Measurements from ENCODE around the gene P3H2.

P3H2 gene

DNA sequence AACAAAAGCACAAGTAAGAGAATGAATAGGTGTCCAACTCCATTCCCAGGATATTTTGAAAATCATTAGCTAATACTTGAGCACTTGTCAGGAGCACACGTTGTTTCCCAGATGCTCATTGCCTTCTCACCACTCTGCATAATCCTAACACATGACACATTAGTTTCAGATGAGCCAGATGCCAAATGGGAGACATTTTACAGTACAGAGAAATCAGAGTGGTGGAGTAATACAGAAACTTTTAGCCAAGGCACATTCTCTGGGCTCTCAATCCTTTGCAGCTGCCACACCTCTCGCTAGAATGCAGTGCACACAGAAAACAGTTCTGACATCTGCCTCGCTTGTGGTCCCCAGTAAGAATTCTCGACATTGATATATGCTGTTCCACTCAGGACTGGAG, 76.6 kb downstream of the P3H2 start:
- DNase-seq = no peak

DNA sequence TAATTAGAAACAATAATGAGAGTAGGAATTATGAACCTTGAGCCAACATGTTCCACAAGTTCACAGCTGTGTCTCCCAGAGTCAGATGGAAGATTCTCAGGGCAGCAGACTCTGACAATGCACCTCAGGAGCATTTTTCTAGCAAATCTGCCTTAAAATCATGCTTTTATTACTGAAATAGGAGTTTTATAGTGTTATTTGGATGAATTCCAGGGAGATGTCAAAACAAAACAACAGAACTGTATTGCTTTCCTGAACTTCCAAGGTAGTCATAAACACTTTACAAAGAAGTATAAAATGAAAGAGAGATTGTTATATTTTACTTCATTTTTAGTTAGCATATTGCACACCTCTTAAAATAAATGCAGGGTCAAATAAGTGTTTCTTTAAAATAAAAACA, 77.0 kb downstream of the P3H2 start:
- DNase-seq = no peak

DNA sequence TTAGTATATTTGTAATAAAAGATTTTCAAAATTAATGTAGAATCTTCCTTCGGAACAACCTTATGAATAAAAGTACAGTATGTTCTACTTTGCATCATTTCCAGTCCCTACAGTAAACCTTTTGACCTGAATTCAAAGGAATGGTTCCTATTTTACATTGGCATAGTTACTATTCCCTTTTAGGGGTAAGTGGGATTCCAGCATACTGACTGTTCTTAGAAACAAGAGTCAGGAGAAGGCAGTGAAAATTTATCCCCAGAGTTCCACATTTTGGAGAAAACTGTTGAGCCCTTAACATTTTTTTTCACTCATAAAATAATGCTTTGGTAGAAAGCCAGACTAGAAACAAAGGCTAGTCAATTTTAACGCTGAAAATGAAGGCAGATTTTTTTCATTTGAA, 78.1 kb downstream of the P3H2 start:
- DNase-seq = no peak

DNA sequence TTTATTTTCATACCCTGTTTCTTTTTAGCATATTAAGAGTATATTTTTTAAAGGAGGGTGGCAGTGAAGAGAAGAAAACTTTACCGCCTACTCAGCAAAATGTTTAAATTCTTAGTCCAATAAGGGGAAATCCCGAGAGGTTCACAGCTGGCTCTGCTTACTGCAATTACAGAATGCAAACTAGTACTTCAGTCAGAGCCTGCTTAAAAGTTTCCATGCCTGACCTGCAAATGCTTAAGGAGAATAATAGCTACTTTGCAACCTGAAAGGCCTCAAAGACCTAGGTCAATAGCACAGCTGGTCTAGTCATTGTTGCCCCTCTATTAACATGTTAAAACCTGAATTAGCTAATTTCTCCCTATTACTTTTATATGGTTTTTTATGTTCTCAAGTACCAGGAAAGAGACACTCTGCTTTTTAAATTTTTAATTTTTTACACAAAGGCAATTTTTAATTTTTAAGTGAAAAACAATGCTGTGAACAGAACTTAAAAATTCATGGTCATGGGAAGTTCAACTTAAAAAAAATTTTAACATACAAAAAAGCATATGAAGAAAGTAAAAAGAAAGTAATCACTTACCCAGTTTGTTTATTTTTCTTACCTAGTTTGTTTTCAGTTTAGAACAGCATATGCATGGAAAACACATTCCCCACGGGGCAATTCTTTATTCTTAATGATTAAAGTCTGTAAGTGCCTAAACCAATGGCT, 79.2 kb downstream of the P3H2 start:
- DNase-seq = no peak

DNA sequence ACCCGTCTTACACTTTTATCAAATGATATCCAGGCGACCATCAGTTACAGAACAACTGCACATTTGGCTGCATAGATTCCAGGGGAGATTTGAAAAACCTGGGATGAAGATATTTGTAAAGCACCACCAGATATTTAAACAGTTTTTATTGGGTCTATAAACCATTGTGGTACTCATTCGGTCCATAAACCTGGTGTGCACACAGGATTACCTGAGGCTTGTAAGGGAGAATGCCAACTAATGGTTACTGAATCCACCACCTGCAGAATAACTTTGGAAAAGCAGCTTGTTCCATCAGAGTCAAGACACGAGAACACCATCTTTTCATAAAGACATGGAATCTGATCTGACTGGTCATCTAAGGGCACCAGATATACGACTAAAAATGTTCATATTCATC, 80.6 kb downstream of the P3H2 start:
- no peak for DNase-seq

DNA sequence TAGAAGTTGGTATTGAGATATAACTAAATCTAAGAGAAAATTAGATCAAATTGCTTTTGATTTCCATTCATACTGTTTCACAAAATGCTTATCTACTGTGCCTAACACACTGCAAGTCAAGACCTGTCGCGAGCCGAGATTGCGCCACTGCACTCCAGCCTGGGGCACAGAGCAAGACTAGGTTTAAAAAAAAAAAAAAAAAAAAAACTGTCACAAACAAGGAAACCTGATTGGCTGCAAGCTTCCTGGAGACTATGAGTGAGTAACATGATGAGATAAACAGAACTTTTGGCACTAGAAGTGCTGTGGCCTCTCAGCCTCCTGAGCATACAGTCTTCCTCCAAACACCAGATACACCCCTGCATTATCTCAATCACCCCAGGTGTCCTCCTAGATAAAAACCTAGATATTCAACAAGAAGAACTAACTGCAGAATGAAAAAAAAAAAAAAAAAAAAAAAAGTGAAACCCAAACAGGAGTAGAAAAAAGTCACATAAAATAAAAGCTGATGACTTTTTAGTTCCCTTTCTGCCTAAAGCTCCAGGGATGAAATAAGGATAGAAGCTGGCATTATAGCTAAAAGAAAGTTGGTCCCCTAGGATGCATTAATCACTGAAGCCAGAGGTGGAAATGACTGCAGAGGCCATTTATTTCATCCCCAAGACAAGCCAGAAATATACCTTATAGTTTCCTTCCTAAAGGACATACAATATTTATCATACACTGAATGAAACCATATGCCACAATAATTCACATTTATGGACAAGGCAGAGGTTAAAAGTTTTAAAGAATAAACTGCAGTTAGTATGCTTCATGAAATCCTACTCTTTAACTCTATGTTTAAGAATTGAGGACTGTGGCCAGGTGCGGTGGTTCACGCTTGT, 82.4 kb downstream of the P3H2 start:
- no peak for DNase-seq

DNA sequence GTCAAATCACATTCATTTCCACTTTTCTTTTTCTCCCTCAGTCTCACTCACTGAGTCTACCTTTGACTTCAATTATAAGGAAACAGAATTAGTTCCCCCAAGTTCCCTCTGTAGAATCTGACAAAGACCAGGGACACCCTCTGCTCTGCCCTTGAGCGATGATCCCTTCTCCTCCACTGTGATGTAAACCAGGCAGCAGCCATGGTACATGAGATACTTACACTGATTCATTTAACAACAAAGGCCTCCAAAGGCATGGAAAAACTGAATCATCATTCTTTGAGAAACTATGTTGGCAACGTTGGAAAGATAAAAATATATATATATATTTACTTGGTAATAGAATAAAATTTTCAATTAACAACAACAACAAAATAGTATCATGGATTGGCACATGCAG, 84.1 kb downstream of the P3H2 start:
- no peak for DNase-seq

DNA sequence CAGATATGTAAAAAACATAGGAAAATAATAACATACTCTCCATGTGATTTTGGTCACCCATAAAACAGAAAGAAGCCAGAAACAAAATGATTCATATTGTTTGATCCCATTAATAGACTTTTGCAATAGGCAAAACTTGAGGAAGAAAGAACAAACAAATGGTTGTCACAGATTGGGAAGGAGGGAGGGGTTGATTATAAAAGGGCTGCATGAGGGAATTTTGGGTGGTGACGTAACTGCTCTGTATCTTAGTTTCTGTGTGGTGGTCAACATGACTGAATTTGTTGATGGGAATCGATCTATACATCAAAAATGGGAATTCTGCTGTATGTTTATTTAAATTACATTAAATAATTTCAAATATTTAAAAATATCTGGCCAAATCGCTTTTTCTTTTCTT, 86.3 kb downstream of the P3H2 start:
- no peak for DNase-seq

DNA sequence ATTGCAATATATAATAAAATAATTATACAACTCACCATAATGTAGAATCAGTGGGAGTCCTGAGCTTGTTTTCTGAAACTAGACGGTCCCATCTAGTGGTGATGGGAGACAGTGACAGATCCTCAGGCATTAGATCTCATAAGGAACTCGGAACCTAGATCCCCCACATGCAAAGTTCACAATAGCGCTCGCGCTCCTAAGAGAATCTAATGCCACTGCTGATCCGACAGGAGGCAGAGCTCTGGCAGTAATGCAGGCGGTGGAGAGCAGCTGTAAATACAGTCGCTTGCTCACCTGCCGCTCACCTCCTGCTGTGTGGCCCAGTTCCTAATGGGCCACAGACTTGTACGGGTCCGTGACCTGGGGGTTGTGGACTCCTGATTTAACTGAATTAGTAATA, 87.8 kb downstream of the P3H2 start:
- no peak for DNase-seq

DNA sequence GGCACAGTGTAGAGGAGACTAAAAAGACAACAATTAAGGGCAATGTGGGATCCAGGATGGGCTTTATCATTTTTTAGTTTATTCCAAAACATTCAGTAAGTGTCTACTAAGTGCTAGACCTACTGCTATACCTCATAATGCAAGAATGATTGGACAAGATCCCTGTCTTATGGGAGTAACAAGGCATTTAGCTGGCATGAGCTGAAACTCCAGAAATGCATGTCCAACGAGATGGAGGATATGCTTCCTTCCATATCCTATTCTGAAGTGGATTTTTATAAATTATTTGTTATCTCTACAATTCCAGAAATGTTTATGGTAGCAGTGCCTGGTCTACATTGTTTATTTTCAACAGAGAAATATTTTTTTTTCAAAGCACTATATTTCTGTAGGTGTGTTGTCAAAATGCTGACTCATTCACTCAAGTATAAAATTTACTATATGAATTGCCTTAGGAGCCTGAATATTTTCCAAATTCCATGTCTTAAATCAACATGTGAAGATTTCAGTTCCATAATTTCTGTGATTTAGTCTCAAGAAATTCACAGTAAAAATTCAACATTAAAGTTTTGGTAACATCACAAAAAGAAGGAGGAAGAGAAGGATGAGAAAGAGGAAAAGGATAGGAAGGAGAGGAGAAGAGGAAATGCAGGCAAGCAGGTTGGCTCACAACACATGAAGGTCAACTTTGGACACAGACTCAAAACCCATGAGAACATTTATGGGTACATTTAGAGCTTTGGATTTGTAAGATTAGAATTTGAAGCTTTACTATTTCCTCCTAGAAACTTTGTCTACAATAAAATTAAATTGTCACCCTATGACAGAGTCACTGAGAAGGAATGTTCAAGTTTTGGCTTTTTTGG, 88.6 kb downstream of the P3H2 start:
- DNase-seq = no peak

DNA sequence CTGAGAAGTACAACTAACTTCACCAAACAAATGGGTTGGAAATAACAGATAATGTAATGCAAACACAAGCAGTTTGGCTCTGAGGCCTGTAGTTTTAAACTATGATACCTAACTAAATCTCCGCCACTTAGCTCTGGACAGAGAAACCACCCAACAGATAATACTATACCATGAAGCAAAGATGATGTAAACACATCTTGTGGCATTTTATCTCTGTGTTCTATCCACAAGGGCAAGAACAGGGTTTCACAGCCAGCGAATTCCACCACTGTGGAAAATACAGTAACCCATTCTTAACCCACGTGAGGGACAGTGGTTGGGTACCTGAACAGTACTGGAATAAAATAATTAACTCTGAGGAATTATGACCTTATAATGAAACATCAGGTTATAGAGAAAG, 93.6 kb downstream of the P3H2 start:
- DNase-seq = no peak

DNA sequence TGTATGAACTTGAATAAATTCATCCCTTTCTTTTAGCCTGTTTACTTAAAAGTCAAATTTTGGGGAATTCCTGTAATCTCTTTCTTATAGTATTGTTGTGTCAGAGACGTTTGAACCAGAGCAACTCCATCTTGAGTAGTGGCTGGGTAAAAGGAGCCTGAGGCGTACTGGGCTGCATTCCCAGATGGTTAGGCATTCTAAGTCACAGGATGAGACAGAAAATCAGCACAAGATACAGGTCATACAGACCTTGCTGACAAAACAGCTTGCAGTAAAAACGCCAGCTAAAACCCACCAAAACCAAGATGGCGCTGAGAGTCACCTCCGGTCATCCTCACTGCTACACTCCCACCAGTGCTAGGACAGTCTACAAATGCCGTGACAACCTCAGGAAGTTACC, 94.5 kb downstream of the P3H2 start:
- DNase-seq = no peak

DNA sequence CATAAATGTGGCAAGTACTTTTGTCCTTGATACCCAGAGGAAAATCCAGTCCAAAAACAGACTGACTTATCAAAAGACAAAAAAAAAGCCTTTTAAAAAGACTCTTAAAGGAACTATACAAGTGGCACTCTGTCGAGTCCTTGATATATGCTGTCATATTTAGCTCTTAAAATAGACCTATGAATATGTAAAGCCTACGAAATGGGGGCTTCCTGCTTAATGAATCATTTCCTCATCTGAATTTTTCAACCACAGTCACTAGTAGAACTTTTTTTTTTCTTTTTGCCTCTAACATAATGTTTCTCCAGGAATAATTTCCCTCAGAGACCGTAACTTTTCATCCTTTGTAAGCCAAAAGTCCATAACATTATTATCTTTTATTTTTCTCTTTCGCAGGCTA, 95.8 kb downstream of the P3H2 start:
- no peak for DNase-seq

DNA sequence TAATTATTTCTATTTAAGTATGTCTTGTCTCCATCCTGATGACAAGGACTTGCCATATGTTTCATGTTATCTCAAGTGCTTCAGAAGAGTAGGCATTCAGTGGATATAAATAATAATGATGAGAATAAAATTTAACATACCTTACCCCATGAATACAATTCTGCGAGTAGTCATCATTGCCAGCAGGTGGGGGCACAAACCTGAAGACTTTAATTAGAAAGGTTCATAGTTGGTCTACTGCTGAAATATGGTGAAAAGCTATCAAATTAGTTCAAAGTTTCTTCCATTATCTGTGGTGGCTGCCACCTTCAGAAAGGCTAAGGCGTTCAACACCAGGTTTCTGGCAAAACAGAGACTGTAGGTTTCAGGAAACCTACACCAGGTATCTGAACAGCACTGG, 100.9 kb downstream of the P3H2 start:
- DNase-seq = no peak

DNA sequence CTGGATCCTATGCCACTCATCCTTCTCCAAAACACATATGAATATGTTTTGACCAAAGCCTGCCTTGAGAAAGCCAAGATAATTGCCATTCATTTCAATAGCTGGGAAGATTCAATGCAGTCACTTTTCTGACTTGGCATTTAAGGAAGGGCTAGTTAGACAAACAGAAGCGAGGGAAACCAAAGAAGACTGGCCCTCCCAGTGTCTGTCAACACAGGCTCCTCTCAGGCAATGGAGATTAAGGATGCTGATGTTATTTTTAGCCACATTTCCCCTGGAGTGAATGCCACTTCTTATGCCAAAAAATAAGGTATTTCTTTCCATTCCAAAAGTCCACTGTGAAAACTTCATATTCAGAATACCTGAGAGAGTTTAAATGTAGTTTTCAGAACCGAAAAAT, 101.7 kb downstream of the P3H2 start:
- no peak for DNase-seq

DNA sequence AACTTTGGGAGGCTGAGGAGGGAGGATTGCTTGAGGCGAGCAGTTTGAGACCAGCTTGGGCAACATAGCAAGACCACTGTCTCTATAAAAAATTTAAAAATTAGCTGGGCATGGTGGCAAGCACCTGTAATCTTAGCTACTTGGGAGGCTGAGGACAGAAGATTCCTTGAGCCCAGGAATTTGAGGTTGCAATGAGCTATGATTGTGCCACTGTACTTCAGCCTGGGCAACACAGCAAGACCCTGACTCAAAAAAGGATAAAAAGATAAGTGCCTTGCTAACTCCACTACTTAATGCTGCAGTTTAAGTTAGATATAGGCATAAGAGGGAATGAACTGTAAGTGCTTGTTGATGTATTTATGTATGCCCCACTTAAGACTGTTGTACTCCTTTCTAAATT, 102.2 kb downstream of the P3H2 start:
- no peak for DNase-seq

DNA sequence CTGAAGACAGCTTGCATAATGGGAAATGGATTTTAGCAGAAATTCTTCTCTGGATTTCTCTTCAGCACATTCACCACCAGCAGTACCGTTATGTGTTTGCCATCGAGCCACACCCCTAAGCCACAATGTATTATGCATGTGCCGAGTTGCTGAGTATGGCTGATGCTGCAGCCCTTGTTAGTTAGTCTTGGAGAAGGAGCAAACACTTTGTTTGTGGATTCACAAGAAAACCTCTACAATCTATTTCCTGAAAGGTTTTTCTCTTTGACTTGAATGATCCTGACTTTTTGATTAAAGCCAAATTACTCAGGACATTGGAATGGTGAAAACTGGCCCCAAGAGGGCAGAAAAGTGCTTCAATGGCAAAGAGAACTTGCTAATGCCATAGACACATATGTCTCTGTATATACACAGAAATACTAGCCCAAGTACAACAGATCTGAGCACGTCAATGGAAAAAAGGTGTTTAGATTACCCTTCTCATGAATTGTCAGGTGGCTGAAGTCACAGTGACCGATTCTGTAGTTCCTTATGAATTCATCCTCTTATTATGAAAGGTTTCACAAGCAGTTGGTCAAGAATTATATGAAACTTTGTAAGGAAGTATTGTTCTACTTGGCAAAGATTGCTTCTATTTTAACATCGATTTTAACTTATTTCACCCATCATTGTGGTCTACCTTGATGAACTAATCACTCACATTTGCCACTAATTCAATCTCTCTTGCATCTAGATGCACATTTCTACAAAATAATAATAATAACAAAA, 103.0 kb downstream of the P3H2 start:
- DNase-seq = no peak

DNA sequence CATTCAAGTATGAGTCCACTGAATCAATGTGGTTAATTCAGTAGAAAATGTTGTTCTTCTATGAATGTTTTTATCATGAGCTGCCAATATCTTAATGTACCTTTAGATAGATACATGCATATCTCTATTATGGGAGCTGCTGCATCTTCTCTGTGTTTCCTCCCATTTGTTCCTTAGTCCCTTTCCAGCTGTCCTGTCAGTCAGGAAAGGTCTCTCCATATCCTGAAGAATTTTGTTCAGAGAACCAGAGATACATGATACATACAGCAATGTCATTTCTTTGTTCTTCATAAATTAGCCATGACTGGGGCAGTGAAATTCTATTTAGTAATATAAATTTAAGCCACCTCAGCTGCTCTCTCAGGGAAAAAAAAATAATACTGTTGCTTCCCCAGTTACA, 103.7 kb downstream of the P3H2 start:
- DNase-seq = no peak

DNA sequence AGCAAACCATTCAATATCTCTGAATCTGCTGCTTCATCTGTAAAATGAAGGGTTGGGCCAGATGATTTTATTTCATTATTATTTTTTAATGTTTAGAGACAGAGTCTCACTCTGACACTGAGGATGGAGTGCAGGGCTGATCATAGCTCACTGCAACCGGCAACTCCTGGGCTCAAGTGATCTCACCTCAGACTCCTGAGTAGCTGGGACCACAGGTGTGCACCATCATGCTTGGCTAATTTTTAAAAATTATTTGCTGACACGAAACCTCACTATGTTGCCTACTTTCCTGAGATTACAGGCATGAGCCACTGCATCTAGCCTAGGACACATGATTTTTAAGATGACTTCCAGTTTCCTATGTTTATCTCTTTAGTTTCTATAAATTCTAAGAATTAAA, 105.8 kb downstream of the P3H2 start:
- DNase-seq = no peak

DNA sequence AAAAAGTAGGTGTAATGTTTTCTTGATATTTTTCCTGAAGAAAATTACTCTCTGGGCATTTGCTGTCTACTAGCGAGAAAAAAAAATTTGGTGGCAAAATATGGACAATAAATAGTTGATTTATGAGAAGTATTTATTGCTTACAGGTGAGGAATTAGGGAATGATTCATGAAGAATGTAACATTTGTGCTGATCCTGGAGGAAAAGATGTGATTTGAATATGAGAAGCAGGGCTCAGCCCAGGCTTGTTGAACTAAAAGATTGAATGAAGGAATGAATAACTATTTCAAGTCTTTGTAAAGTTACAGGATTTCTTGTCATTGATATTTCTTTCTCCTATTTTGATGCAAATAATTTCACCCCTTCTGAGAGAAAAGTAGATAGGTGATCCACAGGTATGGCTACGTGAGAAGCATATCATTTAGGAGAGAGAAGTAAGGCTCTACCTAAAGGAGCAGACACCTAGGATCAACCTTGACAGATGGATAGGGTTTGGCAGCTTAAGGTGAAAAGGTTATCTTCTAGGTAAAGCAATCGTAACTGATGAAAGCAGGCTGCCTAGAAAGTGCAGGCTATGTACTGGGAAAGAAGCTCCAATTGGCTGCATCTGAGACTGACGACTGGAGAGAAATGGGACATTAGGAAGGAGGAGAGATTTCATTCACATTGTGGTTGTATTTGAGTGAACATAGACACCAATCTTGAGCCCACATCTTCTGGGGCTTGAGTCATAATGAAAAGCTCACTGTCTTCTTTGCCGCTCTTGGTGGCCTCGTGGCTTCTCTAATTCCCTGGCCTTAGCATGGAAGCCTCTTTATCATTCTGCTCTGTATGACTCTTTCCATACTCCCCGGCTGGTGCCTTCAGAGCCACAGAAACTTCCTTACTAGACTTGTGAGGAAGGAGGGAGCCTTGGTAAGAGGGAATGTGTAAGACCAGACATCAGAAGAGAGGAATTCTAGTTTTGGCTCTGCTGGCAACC, 106.5 kb downstream of the P3H2 start:
- no peak for DNase-seq

DNA sequence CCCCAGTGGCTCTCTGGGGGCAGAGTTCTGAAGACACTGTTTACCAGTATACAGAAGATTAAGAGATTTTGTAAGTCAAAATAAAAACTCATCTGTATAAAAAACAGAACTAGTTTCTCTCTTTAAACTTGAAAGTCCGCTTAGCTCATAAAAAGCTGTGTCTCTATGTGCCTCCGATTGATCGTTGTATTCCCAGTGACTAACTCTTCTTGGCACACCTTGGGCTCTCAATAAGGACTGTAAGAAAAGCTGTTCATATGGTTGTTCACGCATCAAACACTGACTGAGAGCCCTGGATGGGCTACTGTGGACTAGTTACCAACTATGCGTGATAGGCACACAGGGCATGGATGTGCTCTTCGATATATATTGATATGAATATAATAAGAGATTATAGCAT, 107.9 kb downstream of the P3H2 start:
- no peak for DNase-seq

Measured in stimulated activated naive CD4-positive, alpha-beta T cell (primary cell).